ENCODE results near the gene SHB. TPM values are rescaled to one million over a fixed set of nuclear protein-coding genes. Genes with fewer than 3 reads are reported as not detected.

SHB gene
- total and polyA plus RNA-seq, 2 of the 8 experiments (the other 6 are each of a cell fraction or from before 2014, with no cell fraction given), result 4.1 to 12.6 TPM

- TF ChIP-seq CHD7 (IDR thresholded peaks at IDR 0.05; ENCODE audit: insufficient replicate concordance, low read length) (no peak), NANOG (IDR thresholded peaks at IDR 0.05; ENCODE audit: insufficient read depth, low read depth, low read length, poor library complexity, severe bottlenecking) (no peak), CEBPB (IDR thresholded peaks at IDR 0.05; ENCODE audit: low read depth, low read length) (no peak), EZH2 (IDR thresholded peaks at IDR 0.05; ENCODE audit: low read depth, low read length, severe bottlenecking) (no peak), RNF2 (IDR thresholded peaks at IDR 0.05; ENCODE audit: borderline replicate concordance, low read depth, low read length, missing control alignments, poor library complexity, severe bottlenecking) (no peak), NRF1 (IDR thresholded peaks at IDR 0.05; ENCODE audit: low read depth, low read length) (no peak), CREB1 (IDR thresholded peaks at IDR 0.05) (no peak), KDM1A (IDR thresholded peaks at IDR 0.05; ENCODE audit: borderline replicate concordance, low read length) (no peak)
Observed at GRCh38 chr9:37923796-37924427, 145.1 kb downstream of the SHB start (continued).
